ENCODE results near the gene SLC3A2.

Gene SLC3A2

GRCh38 chr11:62876712-62877111 is 4.0 kb upstream of the SLC3A2 start:
- no peak for DNase-seq (ENCODE audit: low read depth)
- no peak overlapping the region for H3K4me3 ChIP-seq (ENCODE audit: low read depth, low read length)

DNA sequence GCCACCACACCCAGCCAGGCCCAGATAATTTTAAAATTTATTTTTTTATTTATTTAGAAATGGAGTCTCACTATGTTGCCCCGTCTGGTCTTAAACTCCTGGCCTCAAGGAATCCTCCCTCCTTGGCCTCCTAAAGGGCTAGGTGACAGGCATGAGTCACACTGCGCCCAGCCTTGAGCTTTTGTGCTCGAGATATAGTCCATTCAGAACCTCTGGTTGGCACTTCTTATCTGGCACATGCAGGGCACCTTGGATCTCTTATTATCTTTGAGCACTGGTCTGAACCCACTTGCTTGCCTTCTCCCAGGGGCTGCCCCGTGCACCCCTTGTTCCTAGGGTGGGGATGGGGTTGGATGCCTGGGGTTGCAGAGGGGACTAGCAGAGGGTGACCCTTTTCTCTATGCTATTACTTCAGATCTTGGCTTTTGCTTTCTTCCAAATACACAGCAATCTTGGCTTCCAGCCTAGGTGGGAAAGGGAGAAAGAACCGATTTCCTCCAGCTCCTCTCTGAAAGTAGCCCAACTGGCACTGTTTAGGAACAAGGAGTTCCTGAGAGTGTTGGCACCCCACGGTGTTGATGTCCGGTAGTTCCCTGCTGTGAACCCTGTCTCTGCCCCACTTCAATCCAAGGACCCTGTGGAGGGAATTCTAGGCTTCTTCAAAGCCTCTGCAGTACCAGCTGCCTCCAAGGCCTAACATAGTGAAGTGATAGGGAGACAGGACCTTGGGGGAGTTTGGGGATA is 1.3 kb upstream of the SLC3A2 start:
- DNase-seq (ENCODE audit: low read depth), result no peak
- peak overlapping the region; percentile 82 for H3K4me3 ChIP-seq (ENCODE audit: low read depth, low read length)

DNA sequence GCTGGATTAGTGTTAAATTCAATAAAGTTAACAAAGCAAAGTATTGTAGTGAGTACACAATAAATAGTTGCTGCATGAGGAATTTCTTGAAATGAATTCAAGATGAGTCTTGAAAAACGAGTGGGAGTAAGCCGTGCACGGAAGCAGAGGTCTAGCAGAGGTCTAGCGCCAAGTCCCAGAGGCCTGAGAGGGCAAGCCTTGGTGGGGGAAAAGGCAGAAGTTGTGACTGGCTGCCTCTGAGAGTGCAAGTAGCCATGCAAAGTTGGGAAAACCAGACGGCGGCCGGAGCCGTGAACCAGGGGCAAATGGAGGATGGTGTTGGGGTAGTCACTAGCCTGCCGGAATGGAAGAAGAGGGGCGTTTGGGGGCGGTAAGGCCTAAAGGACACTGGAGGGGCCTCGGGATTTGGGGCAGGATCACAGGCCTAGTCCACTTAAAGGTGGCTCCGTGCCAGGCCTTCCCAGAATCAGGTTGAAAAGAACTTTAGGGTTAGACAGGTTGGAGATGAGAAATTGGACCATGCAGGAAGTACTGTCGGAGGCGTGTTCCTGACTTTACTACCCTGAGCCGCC is 379 bp upstream of the SLC3A2 start:
- DNase-seq (ENCODE audit: low read depth), result no peak
- H3K4me3 ChIP-seq (ENCODE audit: low read depth, low read length), result peak overlapping the region; percentile 82

DNA sequence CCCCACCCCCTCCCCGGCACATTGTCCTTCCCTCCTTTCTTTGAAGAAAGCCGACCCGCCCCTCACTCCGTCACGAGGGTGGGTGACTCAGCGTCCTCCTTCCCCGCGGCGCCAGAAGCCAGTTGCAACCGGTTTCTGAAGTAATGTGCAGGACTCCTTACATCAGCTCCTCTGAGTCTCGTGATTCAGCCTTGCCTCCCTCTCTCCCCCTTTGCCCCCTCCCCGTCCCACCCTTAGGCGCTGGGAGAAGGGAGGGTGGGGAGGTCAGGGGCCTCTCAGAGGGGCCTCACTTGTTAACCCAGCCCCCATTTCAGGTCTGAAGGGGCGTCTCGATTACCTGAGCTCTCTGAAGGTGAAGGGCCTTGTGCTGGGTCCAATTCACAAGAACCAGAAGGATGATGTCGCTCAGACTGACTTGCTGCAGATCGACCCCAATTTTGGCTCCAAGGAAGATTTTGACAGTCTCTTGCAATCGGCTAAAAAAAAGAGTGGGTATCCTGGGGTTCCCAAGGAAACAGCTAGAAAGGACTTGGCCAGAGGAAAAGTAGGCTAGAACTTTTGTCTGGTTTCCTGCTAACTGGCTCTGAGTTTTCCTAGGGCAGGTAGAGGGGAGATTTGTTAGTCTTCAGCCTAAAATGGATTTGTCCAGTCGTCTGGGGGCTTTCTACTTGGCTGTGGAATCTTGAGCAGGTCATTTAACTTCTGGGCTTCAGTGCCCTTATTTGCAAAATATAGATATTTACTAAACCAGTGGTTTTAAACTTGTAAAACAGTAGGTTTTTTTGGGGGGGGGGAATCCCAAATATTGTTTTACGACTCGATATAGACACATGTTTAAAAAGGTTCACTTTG is 1.1 kb downstream of the SLC3A2 start:
- peak overlapping the region; percentile 82 for H3K4me3 ChIP-seq (ENCODE audit: low read depth, low read length)

DNA sequence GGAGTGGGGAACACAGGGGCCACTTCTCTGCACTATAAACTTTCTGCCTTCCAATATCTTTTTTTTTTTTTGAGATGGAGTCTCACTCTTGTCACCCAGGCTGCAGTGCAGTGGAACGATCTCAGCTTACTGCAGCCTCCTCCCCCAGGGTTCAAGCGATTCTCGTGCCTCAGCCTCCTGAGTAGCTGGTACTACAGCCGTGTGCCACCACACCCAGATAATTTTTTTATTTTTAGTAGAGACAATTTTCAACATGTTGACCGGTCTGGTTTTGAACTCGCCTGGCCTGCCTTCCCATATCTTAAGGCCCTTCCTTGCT is 1.7 kb downstream of the SLC3A2 start:
- DNase-seq (ENCODE audit: low read depth), result no peak

More for the DNA sequence above, 1.1 kb downstream of the SLC3A2 start:
- peak; percentile 90 for DNase-seq (ENCODE audit: low read depth)

DNA sequence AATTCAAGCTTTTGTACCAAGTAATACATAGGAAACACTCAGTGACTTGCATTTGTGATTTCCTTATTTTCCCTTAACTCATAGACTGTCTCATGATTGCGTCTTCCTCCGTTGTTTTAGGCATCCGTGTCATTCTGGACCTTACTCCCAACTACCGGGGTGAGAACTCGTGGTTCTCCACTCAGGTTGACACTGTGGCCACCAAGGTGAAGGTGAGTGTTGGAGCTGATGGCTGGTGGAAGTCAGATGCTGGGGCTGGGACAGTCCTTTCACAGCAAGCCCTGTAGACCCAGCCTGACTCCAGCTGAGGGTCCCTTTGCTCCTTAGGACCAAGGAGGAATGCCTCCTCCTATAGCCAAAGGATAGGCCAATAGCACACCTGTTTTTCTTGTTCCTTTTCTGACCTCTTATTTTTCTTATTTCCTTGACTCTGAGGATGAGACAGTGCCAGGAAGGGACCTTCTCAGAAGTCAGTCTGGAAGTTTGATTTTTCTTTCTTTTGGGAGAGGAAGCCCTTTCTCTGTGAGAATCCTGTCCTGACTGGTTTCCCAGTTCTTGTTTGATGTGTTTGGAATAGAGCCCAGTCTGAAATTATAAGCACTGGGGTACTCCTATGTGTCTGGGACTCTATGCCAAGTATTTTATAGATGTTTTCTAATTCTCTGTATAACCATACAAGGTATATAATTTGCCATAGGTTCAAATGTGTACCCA is 2.2 kb downstream of the SLC3A2 start:
- no peak for DNase-seq (ENCODE audit: low read depth)

More for the DNA sequence above, 1.7 kb downstream of the SLC3A2 start:
- H3K4me3 ChIP-seq (ENCODE audit: low read depth, low read length), result peak overlapping the region; percentile 82

GRCh38 chr11:62883673-62884072 is 3.0 kb downstream of the SLC3A2 start:
- DNase-seq (ENCODE audit: low read depth), result no peak
- H3K4me3 ChIP-seq (ENCODE audit: low read depth, low read length), result peak overlapping the region; percentile 82

More for the DNA sequence above, 2.2 kb downstream of the SLC3A2 start:
- peak overlapping the region; percentile 82 for H3K4me3 ChIP-seq (ENCODE audit: low read depth, low read length)

DNA sequence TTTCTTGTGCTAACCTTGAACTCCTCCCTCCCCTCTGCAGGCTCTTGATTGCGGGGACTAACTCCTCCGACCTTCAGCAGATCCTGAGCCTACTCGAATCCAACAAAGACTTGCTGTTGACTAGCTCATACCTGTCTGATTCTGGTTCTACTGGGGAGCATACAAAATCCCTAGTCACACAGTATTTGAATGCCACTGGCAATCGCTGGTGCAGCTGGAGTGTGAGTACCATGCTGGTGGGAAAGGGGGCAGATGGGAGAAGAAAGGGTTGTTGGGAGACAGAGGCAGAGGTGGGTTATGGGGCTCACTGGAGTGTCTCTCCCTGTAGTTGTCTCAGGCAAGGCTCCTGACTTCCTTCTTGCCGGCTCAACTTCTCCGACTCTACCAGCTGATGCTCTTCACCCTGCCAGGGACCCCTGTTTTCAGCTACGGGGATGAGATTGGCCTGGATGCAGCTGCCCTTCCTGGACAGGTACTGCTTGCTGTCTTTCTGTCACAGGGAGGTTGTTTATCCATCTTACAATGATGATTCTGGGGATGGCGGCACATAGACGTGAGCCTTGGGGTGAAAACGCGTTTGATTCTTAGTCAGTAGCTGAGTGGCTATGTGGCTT is 4.5 kb downstream of the SLC3A2 start:
- peak overlapping the region; percentile 2 for H3K4me3 ChIP-seq (ENCODE audit: low read depth, low read length)
- no peak for DNase-seq (ENCODE audit: low read depth)

DNA sequence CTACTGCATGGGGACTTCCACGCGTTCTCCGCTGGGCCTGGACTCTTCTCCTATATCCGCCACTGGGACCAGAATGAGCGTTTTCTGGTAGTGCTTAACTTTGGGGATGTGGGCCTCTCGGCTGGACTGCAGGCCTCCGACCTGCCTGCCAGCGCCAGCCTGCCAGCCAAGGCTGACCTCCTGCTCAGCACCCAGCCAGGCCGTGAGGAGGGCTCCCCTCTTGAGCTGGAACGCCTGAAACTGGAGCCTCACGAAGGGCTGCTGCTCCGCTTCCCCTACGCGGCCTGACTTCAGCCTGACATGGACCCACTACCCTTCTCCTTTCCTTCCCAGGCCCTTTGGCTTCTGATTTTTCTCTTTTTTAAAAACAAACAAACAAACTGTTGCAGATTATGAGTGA is 7.7 kb downstream of the SLC3A2 start:
- H3K4me3 ChIP-seq (ENCODE audit: low read depth, low read length), result no peak overlapping the region
- no peak for DNase-seq (ENCODE audit: low read depth)

GRCh38 chr11:62889126-62889483 is 8.4 kb downstream of the SLC3A2 start:
- no peak for DNase-seq (ENCODE audit: low read depth)
- no peak overlapping the region for H3K4me3 ChIP-seq (ENCODE audit: low read depth, low read length)

DNA sequence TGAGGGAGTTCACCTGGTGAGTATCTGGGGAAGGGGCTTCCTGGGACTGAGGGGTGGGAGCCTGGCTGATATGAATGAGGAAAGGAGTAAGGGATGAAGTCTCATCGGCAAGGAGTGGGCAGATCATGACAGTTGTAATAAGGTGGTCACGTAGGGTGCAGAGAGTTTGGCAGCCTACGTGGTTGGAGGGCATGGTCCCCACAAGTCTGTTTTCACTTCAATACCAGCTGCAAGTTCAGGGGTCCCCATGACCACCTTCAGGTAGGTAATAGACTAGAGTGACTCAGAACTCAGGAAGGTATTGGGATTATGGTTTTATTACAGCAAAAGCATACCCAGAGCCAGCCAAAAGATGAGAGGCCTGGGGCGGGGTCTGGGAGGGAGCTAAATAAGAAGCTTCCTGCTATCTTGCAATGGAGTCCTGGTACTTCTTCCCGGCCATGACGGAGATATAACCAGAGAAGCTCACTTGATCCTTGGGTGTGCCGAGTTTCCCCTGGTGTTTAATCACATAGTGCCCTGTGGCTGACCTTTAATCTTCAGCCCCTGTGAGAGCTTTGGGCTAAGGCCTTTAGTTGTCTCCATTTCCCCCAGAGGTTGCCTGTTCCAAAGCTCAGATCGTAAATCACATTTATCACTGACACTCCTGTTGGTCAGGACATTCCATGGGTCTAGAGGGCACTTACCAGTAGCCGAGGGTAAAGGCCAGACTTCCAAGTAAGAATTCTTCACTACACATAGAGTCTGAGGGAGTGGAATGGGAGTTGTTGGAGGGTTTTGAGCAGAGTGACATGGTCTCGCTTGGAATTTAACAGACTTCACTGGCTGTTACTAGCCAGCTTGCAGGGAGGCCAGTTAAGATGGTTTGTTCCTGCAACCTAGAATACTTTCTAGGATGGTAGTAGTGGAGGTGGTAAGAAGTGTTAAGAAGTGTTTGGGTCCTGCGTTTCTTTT is 9.1 kb downstream of the SLC3A2 start:
- no peak for DNase-seq (ENCODE audit: low read depth)
- no peak overlapping the region for H3K4me3 ChIP-seq (ENCODE audit: low read depth, low read length)

- DNase-seq (ENCODE audit: low read depth), result no peak
- no peak overlapping the region for H3K4me3 ChIP-seq (ENCODE audit: low read depth, low read length)
Measured at GRCh38 chr11:62892077-62892922, 11.6 kb downstream of the SLC3A2 start.

DNA sequence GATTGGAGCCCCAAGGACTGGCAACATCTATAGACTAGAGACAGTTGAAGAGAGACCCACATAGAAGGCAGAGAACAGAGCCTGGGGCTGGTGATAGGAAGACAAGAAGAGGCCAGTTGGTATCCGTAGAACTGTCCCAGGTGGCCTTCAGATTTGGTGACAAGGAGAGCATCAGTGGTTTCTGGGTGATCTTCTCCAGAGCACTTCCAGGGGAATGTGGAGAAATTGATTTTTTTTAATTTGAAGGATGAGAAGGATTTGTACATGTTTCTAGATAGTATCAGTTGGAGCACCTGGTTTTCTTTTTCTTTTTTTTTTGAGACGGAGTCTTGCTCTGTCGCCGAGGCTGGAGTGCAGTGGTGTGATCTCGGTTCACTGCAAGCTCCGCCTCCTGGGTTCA is 14.8 kb downstream of the SLC3A2 start:
- DNase-seq (ENCODE audit: low read depth), result no peak
- no peak overlapping the region for H3K4me3 ChIP-seq (ENCODE audit: low read depth, low read length)

DNA sequence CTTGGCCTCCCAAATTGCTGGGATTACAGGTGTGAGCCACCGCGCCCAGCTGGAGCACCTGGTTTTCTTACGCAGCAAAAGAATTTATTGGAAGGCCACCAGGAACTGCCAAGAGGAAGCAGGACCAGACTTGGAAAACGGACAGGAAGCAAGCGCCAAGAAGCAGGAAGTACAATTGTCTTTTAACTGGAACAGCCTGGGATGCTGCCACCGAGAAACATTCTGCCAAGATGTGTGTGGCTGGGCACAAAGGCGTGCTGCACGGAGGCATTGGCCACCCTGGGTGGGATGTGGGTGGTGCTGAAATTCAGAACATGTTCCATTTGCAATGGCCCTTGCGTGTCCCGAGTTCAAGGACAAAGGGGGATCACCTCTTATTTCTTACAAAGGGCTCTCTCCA is 15.4 kb downstream of the SLC3A2 start:
- H3K4me3 ChIP-seq (ENCODE audit: low read depth, low read length), result no peak overlapping the region
- no peak for DNase-seq (ENCODE audit: low read depth)

GRCh38 chr11:62897311-62897710 is 16.6 kb downstream of the SLC3A2 start:
- H3K4me3 ChIP-seq (ENCODE audit: low read depth, low read length), result no peak overlapping the region
- DNase-seq (ENCODE audit: low read depth), result no peak

- no peak for DNase-seq (ENCODE audit: low read depth)
- H3K4me3 ChIP-seq (ENCODE audit: low read depth, low read length), result no peak overlapping the region
Measured at GRCh38 chr11:62898027-62898426, 17.3 kb downstream of the SLC3A2 start.

- no peak for DNase-seq (ENCODE audit: low read depth)
- no peak overlapping the region for H3K4me3 ChIP-seq (ENCODE audit: low read depth, low read length)
Measured at GRCh38 chr11:62902932-62903331, 22.2 kb downstream of the SLC3A2 start.

DNA sequence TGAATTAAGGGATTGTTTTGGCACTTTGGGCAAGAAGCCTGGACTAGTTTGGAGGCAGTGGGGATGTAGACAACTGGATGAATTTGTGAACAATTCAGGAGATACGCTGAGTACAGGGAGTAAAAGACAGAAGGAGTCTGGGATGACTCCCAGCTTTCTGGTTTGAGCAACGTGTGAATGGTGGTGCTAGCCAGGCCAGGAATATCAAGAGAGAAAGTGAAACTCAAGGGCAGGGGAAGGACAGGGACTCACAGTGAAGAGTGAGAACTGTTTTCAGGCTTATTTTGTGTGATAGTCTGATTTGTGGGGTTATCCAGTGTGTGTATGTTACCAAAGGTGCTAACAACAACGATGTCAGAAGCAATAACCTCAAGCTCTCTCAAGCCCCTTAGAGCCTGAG is 24.6 kb downstream of the SLC3A2 start:
- DNase-seq (ENCODE audit: low read depth), result no peak
- no peak overlapping the region for H3K4me3 ChIP-seq (ENCODE audit: low read depth, low read length)
